Activated T-cell treated with anti-CD3 and anti-CD28 coated beads, Interleukin-2, amount 50 U/mL, for 48 hours (primary cell): ENCODE measurements around the gene TMC6.
"Not testable (repeated sequence)": the region's sequence is repeated elsewhere in the genome, so short reads cannot be mapped to it uniquely, and the experiment has no call there.

Experiments used
- DNase-seq, 2 experiments: peaks; one replicate each; pipeline ENCODE4 v3.0.0-alpha.2; 2020

TMC6 gene

DNA sequence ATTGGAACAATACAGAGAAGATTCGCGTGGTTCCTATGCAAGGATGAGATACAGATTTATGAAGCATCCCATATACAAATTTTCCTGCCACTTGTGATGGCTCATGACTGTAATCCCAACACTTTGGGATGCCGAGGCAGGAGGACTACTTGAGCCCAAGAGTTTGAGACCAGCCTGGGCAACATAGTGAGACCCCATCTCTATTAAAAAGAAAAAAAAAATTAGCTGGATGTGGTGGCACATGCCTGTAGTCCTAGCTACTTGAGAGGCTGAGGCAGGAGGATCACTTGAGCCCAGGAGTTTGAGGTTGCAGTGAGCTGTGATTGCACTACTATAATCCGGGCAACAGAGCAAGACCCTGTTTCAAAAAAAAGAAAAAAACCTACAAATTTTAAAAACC, 61.6 kb downstream of the TMC6 start:
- not testable (repeated sequence) for DNase-seq

DNA sequence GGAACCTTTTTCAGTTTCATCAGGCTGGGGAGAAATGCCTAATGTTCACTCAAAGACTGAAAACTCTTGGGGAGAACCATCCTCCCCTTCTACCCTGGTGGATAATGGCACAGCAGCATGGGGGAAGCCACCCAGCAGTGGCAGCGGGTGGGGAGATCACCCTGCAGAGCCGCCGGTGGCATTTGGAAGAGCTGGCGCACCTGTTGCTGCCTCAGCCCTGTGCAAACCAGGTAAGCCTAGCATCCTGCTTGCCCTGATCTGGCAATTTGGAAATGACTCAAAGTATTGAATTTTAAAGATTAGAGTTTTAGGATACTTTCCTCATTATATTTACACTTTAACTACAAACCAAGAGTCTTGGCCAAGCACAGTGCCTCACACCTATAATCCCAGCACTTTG, 63.8 kb downstream of the TMC6 start:
- no peak for DNase-seq

DNA sequence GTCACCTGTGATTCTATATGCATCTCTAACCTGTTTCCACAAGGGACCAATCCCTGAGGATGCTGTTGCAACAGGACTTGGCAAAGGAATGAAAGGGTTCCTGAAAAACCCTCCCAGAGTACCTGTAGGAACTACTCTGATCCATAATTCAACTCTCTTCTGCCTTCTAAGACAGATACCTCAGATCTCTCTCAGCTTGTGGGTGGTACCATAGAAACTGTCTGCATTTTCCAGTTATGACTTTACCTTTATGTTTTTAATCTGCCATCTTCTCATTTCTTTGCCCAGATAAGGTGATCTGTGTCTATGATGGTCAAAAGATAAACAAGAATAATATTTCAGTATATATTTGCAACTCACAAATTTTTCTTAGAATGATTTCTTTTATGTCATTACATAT, 65.1 kb downstream of the TMC6 start:
- no peak for DNase-seq

DNA sequence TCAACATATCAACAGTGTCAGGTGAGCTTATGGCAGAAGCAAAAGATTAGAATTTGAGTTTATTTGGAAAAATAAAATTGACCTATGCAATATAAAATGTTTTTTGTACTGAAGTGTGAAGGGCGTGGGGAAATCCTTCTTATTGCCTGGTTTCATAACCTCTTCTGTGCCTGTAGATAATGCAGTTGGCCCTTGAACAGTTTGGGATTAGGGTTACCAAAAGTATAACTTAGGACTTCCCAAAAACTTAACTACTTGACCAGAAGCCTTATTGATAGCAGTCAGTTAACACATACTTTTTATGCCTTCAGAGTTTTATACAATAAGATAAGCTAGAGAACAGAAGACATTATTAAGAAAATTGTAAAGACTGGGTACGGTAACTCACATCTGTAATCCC, 66.0 kb downstream of the TMC6 start:
- DNase-seq = no peak
